Activated CD4-positive, alpha-beta memory T cell treated with anti-CD3 and anti-CD28 coated beads for 36 hours (primary cell): ENCODE measurements around the gene C17orf100. TPM values are rescaled to one million over a fixed set of nuclear protein-coding genes. Genes with fewer than 3 reads are reported as not detected.
"Not testable (repeated sequence)": the region's sequence is repeated elsewhere in the genome, so short reads cannot be mapped to it uniquely, and the experiment has no call there.

Source experiments
- CTCF ChIA-PET: fragments of 350-600 bp; sonication (Branson Sonifier 250); formaldehyde crosslinking; loops from one replicate; lab custom pipeline; 2021; ENCODE audit warnings: antibody characterized with exemption, inconsistent platforms; lab: Charles Lee
- POLR2A ChIA-PET: fragments of 350-600 bp; sonication (Branson Sonifier 250); formaldehyde crosslinking; loops from one replicate; lab custom pipeline; 2021; ENCODE audit warnings: antibody characterized with exemption; lab: Charles Lee
- DNase-seq: peaks from one replicate; pipeline ENCODE4 v3.0.0-alpha.2; 2020
- H3K27ac Mint-ChIP-seq: one replicate; pipeline ENCODE4 v1.8.0; 2021; ENCODE audit warnings: mixed read lengths
- H3K27me3 Mint-ChIP-seq: one replicate; pipeline ENCODE4 v1.8.0; 2021; ENCODE audit warnings: mixed read lengths
- H3K36me3 Mint-ChIP-seq: one replicate; pipeline ENCODE4 v1.8.0; 2021; ENCODE audit warnings: mixed read lengths
- H3K4me1 Mint-ChIP-seq: one replicate; pipeline ENCODE4 v1.8.0; 2021; ENCODE audit warnings: low read depth, mixed read lengths
- H3K4me3 Mint-ChIP-seq: one replicate; pipeline ENCODE4 v1.8.0; 2021; ENCODE audit warnings: mild to moderate bottlenecking, mixed read lengths
- H3K9me3 Mint-ChIP-seq: one replicate; pipeline ENCODE4 v1.8.0; 2021; ENCODE audit warnings: mixed read lengths
- intact Hi-C: fragments of 100-400 bp; cut with micrococcal nuclease; formaldehyde crosslinking; loops from one replicate; pipeline ENCODE4 v1.15.1; 2023
- total RNA-seq, 2 experiments: library from RNA; stranded (reverse); gene quantifications; one replicate each; pipeline ENCODE4 v1.2.3, GENCODE V29; 2021

C17orf100 gene
- total RNA-seq, 2 experiments from 2014 or later: 1.5 to 1.8 TPM

DNA sequence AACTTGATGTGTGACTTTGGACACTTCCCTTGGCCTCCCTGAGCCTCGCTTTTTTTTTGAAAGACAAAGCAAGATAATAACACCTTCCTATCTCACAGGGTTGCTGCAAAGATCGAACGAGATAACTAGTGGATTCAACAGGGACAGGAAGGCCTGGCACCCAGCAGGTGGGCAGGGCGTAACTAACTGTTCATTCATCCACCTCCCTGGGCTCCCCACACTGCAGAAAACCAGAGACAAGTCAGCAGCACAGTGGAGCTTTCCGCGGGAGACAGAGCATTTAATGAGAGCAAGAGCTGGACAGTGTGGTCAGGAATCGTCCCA, 32.9 kb downstream of the C17orf100 start:
- no peaks in the 10 kb centered on the region for H3K4me1 Mint-ChIP-seq
- CTCF ChIA-PET: no interaction called here

GRCh38 chr17:6684881-6685767, 33.6 kb downstream of the C17orf100 start:
- Mint-ChIP-seq H3K4me3 (no peak overlapping the region), H3K27ac (no peak overlapping the region), H3K9me3 (no peaks in the 10 kb centered on the region), H3K4me1 (no peaks in the 10 kb centered on the region), H3K36me3 (no peaks in the 10 kb centered on the region), H3K27me3 (peaks cover 20% of the 10 kb centered on the region)
- POLR2A ChIA-PET: no interaction called here
- CTCF ChIA-PET: interaction anchor here (0.6 kb wide), 1 partner anchor 142 kb away, joined by 3 read pairs; no protein-coding TSS in a partner anchor
- DNase-seq: no peak
- intact Hi-C loops: no loop called here

More for the DNA sequence above, 32.9 kb downstream of the C17orf100 start:
- H3K36me3 Mint-ChIP-seq: no peaks in the 10 kb centered on the region
- intact Hi-C loops: no loop called here
- H3K27me3 Mint-ChIP-seq: peaks cover 21% of the 10 kb centered on the region
- H3K27ac Mint-ChIP-seq: no peak overlapping the region
- no peak overlapping the region for H3K4me3 Mint-ChIP-seq
- no peaks in the 10 kb centered on the region for H3K9me3 Mint-ChIP-seq
- no peak for DNase-seq
- POLR2A ChIA-PET: interaction anchor here (0.6 kb wide), 1 partner anchor 248 kb away, joined by 3 read pairs; no protein-coding TSS in a partner anchor

GRCh38 chr17:6686026-6686425, 34.5 kb downstream of the C17orf100 start:
- no peak for DNase-seq
- no peaks in the 10 kb centered on the region for H3K36me3 Mint-ChIP-seq
- CTCF ChIA-PET: interaction anchor here (0.6 kb wide), 1 partner anchor 141 kb away, joined by 3 read pairs; no protein-coding TSS in a partner anchor
- no peak overlapping the region for H3K4me3 Mint-ChIP-seq
- POLR2A ChIA-PET: no interaction called here
- intact Hi-C loops: no loop called here
- H3K4me1 Mint-ChIP-seq: no peaks in the 10 kb centered on the region
- H3K27me3 Mint-ChIP-seq: peaks cover 20% of the 10 kb centered on the region
- no peak overlapping the region for H3K27ac Mint-ChIP-seq
- no peaks in the 10 kb centered on the region for H3K9me3 Mint-ChIP-seq

GRCh38 chr17:6688944-6689343, 37.4 kb downstream of the C17orf100 start:
- ChIA-PET POLR2A (no interaction called here), CTCF (no interaction called here)

DNA sequence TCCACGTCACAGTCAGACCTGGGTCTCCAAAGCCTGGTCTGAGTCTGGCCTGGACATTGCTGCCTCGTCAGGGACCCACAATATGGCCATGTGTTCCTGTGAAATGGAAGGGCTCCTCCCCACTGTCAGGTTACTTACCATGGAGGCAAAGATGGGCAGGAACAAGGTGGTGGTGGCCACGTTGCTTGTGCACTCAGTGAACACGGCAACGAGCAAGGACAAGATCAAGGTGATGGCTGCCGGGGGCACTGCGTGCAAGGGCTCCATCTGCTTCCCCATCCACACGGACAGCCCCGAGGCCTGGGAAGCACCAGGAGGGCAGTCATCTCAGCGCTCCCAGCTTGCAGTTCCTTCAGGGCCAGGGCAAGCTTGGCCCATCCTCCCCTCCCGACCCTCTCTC, 39.1 kb downstream of the C17orf100 start:
- CTCF ChIA-PET: no interaction called here
- Mint-ChIP-seq H3K36me3 (no peaks in the 10 kb centered on the region), H3K4me3 (no peak overlapping the region)

More at GRCh38 chr17:6688944-6689343, 37.4 kb downstream of the C17orf100 start:
- H3K27ac Mint-ChIP-seq: no peak overlapping the region
- no peak overlapping the region for H3K4me3 Mint-ChIP-seq
- intact Hi-C loops: no loop called here
- no peak for DNase-seq
- no peaks in the 10 kb centered on the region for H3K36me3 Mint-ChIP-seq
- no peaks in the 10 kb centered on the region for H3K4me1 Mint-ChIP-seq
- no peaks in the 10 kb centered on the region for H3K9me3 Mint-ChIP-seq
- peaks cover 28% of the 10 kb centered on the region for H3K27me3 Mint-ChIP-seq

GRCh38 chr17:6691546-6691945, 40.0 kb downstream of the C17orf100 start:
- no peak for DNase-seq
- Mint-ChIP-seq H3K27me3 (peaks cover 37% of the 10 kb centered on the region), H3K4me3 (no peak overlapping the region), H3K4me1 (no peaks in the 10 kb centered on the region), H3K27ac (no peak overlapping the region), H3K9me3 (no peaks in the 10 kb centered on the region), H3K36me3 (no peaks in the 10 kb centered on the region)
- ChIA-PET CTCF (interaction anchor here (0.6 kb wide), 1 partner anchor 239 kb away, joined by 4 read pairs; no protein-coding TSS in a partner anchor), POLR2A (interaction anchor here (0.6 to 1.1 kb wide), 2 partner anchors 180 to 186 kb away, joined by 3 read pairs; no protein-coding TSS in a partner anchor)
- intact Hi-C loops: no loop called here

More for the DNA sequence above, 39.1 kb downstream of the C17orf100 start:
- DNase-seq: no peak
- Mint-ChIP-seq H3K27me3 (peaks cover 37% of the 10 kb centered on the region), H3K4me1 (no peaks in the 10 kb centered on the region), H3K27ac (no peak overlapping the region), H3K9me3 (no peaks in the 10 kb centered on the region)
- POLR2A ChIA-PET: interaction anchor here (1.1 kb wide), 1 partner anchor 187 kb away, joined by 3 read pairs; no protein-coding TSS in a partner anchor
- intact Hi-C loops: no loop called here

DNA sequence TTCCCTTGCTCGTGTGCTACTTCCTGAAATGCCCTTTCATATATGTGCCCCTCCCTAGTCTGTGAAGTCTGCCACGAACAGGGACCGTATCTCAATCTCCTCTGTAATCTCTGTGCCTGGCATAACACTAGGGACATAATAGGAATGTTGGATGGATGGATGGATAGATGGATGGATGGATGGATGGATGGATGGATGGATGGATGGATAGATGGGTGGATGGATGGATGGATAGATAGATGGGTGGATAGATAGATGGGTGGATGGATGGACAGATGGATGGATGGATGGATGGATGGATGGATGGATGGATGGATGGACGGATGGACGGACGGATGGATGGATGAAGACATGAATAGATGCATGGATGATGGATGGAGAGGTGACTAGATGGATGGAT, 40.4 kb downstream of the C17orf100 start:
- POLR2A ChIA-PET: interaction anchor here (0.6 kb wide), 1 partner anchor 180 kb away, joined by 3 read pairs; no protein-coding TSS in a partner anchor
- H3K4me1 Mint-ChIP-seq, H3K27ac Mint-ChIP-seq, H3K9me3 Mint-ChIP-seq, H3K4me3 Mint-ChIP-seq, DNase-seq, intact Hi-C loops, H3K36me3 Mint-ChIP-seq: not testable (repeated sequence)
- CTCF ChIA-PET: interaction anchor here (0.6 kb wide), 1 partner anchor 239 kb away, joined by 4 read pairs; no protein-coding TSS in a partner anchor
- peaks cover 36% of the 10 kb centered on the region for H3K27me3 Mint-ChIP-seq

DNA sequence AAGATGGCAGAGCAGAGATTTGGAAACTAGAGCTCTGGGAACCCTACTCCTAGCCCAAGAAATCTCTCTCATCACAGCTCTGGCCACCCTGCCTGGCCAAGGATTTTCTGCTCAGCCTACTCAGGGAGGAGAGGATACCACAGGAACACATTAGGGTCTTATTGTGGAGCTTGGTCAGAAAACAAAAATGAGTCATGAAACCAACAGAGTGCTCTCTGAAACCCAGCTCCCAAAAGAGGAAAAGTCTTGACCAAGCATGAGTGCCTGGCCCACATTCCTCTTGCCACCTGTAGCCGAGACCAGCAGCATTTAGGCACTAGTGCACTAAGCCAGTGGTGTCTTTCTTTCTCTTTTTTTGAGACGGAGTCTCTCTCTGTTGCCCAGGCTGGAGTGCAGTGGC, 43.5 kb downstream of the C17orf100 start:
- Mint-ChIP-seq H3K9me3 (no peaks in the 10 kb centered on the region), H3K27ac (no peak overlapping the region), H3K36me3 (no peaks in the 10 kb centered on the region), H3K4me1 (no peaks in the 10 kb centered on the region), H3K27me3 (peaks cover 28% of the 10 kb centered on the region), H3K4me3 (no peak overlapping the region)
- DNase-seq: no peak
- intact Hi-C loops: no loop called here
- ChIA-PET POLR2A (no interaction called here), CTCF (no interaction called here)

GRCh38 chr17:6695565-6695964, 44.0 kb downstream of the C17orf100 start:
- CTCF ChIA-PET: no interaction called here
- Mint-ChIP-seq H3K4me3 (no peak overlapping the region), H3K27ac (no peak overlapping the region), H3K27me3 (peaks cover 28% of the 10 kb centered on the region), H3K4me1 (no peaks in the 10 kb centered on the region), H3K9me3 (no peaks in the 10 kb centered on the region), H3K36me3 (no peaks in the 10 kb centered on the region)
- intact Hi-C loops: no loop called here
- POLR2A ChIA-PET: no interaction called here
- DNase-seq: no peak

DNA sequence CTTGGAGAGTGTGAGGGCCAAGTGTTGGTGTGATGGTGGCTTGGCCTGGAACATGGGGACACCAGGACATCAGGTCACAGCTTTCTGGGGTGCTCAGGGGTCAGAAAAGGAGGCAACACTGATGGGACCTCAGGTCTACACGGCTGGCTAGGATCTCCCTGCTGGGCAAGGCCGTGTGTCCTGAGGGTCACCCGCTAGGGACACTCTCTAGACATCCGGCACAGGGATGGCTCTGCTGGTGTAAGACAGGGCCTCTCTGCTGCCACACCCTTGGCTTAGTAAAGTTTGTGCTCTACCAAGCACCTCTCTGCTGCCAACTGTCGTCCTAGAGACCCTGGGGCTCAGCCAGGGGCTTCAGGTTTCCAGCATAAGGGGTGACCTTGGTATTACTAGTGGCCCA, 45.3 kb downstream of the C17orf100 start:
- ChIA-PET CTCF (no interaction called here), POLR2A (no interaction called here)
- intact Hi-C loops: no loop called here
- DNase-seq: no peak
- H3K27ac Mint-ChIP-seq: no peak overlapping the region
- no peaks in the 10 kb centered on the region for H3K9me3 Mint-ChIP-seq
- peaks cover 20% of the 10 kb centered on the region for H3K27me3 Mint-ChIP-seq
- H3K4me1 Mint-ChIP-seq: no peaks in the 10 kb centered on the region
- no peak overlapping the region for H3K4me3 Mint-ChIP-seq
- no peaks in the 10 kb centered on the region for H3K36me3 Mint-ChIP-seq

GRCh38 chr17:6698004-6698403, 46.4 kb downstream of the C17orf100 start:
- H3K27ac Mint-ChIP-seq: no peak overlapping the region
- H3K36me3 Mint-ChIP-seq: no peaks in the 10 kb centered on the region
- H3K9me3 Mint-ChIP-seq: no peaks in the 10 kb centered on the region
- DNase-seq: no peak
- no peak overlapping the region for H3K4me3 Mint-ChIP-seq
- CTCF ChIA-PET: no interaction called here
- intact Hi-C loops: no loop called here
- H3K27me3 Mint-ChIP-seq: peaks cover 13% of the 10 kb centered on the region
- no peaks in the 10 kb centered on the region for H3K4me1 Mint-ChIP-seq
- POLR2A ChIA-PET: no interaction called here
